NCI-H460 (cell line): ENCODE results near the gene NLK. TPM values are rescaled to one million over a fixed set of nuclear protein-coding genes. Genes with fewer than 3 reads are reported as not detected.
"Not testable (repeated sequence)": the region's sequence is repeated elsewhere in the genome, so short reads cannot be mapped to it uniquely, and the experiment has no call there.

ENCODE experiments used
- DNase-seq: peaks from one replicate; pipeline ENCODE4 v3.0.0-alpha.2; 2016; ENCODE audit warnings: low read depth; ENCODE audit errors: extremely low read depth
- total RNA-seq: library from RNA; depleted of rRNA; stranded (reverse); fragments of >200 nt; shearing (Covaris generic); gene quantifications from 2 replicates; pipeline ENCODE4 v1.2.3, GENCODE V29; 2014

NLK gene
- total RNA-seq, 1 experiment from 2014 or later: 11.3 TPM

DNA sequence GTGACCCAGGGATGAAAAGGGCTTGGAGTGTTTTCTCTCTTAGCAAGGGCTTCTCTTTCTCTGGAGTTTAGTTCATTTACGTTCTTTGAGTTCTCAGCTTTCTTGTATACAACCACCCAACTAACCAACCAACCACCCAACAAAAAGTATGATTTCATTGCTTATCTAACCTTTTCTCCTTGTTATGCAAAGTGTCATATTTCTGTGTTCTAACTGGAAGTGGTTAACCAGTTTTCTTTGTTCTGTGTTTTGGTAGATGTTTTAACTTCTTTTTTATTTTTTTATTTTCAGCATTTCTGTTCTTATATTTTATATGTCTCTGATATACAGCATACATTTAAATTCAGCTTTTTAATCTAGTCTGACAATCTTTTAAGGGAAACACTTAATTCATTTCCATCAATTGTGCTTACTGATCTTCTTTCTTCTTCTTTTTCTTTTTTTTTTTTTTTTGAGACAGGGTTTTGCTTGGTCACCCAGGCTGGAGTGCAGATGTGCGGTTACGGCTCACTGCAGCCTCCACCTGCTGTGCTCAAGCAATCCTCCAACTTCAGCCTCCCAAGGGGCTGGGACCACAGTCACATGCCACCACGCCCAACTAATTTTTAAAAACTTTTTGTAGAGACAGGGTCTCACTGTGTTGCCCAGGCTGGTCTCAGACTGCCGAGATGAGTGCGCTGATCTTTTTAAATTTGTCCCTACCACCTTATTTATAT, 29.6 kb downstream of the NLK start:
- DNase-seq: no peak

DNA sequence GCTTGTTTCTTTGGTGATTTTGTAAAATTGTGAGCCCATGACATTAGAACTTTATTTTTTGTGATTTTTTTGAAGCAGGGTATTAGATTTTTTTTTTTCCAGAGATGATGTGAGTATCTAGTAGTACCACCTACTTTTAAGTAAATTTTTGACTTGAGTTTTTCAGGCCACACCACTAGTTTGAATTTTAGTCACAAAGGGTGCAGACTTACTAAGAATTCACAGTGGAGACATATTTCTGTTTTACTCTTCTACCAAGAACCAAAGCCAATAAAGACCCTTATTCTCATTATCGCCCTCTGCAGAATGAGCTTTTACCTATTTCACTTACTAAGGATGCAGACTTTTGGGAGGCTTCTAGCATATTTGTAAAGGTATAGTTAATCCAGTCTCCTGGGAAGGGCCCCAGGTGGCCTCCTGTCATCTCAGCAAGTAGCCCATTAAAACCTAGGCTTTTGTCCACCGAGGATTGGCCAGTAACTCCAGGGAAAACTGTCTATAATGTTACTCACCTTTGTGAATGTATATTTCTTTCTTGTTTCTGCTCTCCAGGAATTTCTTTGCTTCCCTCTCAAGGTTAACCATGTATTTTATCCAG, 30.6 kb downstream of the NLK start:
- no peak for DNase-seq

DNA sequence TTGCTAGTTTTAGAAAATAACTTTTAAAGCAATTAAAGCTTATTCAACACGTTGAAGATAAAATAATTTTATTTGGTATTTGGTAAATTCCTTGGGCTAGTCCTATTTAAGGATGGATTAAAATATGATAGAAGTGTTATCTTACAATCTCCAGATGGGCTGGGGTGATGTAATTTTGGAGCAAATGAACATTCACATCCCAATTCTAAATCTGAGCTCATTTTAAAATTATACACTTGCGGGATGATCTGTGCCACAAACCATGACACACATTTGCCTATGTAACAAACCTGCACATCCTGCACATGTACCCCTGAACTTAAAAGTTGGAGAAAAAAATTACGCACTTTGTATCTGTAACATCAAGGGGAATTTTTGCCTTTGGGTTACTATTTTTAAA, 31.5 kb downstream of the NLK start:
- DNase-seq: no peak

DNA sequence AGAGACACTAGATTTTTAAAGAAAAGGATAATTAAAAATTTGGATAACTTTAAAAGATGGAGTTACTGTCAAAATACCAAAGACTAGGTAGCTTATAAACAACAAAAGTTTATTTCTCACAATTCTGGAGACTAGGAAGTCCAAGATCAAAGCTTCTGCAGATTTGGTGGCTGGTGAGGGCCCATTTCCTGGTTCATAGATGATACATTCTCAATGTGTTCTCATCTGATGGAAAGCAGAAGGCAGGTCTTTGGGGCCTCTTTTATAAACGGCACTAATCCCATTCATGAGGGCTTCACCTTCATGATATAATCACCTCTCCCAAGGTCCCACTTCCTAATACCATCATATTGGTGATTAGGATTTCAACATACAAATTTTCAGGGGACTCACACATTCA, 33.7 kb downstream of the NLK start:
- no peak for DNase-seq

DNA sequence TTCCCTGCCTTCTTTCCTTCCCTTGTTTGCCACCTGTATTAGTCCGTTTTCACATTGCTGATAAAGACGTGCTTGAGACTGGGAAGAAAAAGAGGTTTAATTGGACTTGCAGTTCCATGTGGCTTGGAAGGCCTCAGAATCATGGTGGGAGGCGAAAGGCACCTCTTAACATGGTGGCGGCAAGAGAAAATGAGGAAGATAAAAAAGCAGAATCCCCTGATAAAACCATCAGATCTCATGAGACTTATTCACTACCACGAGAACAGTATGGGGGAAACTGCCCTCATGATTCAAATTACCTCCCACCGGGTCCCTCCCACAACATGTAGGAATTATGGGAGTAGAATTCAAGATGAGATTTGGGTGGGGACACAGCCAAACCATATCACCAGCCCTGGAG, 34.7 kb downstream of the NLK start:
- not testable (repeated sequence) for DNase-seq

DNA sequence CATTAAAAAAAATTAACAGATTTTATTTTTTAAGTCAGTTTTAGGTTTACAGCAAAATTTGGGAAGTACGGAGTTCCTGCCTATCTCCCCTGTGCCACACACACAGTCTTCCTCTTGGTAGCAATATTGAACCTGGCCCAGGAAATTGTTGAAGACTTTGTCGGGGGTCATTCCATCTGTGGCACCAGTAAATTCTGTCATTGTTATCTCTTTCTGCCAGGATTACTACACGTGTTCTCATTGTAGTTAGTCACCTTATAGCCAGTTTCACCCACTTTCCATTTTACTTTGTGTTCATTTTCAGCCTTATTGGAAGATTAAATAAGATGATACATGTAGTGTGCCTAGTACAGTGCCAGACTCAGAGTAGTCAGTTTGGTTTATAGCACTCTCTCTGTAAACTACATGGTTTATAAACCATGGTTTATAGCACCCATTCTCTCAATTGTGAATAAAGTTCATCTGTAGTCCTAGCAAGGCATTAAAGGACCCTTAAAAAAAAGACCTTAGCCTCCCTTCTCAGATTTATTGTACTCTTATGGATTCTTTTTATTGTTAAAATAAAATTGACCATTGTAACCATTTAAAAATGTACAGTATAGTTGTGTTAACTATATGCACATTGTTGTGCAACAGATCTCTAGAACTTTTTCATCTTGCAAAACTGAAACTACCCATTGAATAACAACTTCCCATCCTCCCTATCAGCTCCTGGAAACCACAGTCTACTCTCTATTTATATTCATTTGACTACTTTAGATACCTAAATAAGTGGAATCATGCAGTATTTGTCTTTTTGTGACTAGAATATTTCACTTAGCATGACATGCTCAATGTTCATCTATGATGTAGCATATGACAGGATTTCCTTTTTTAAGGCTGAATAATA, 36.1 kb downstream of the NLK start:
- DNase-seq: no peak

DNA sequence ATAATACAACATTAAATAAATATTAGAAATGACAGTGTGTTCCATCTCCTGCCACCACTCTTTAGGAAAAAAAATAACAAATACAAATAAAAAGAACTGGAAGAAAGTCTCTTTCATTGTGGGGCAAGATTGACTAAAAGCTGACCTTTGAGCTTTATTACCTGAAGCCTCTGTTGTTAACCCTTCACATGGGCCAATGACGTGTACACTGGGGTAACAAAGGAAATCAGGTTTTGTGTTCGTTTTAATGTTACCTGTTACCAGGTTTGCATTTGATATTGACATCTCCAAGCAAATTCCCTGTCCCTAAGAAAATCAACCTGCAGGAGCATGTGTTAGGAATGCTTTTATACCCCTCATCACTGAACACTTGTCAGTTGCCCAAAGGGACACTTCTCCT, 39.0 kb downstream of the NLK start:
- DNase-seq: no peak

DNA sequence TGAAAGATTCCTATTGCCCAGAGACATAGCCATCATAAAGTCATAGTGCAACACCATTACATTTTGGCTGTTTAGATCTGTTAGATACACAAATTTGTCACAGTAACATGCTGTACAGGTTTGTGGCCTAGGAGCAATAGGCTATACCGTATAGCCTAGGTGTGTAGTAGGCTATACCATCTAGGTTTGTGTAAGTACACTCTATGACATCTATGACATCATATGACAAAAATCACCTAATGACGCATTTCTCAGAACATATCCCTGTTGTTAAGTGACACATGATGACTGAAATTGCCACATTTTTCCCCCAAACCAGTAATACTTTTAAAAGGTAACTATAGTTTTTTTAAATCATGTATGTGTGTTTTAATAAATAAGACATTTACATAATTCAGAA, 43.3 kb downstream of the NLK start:
- DNase-seq: no peak

DNA sequence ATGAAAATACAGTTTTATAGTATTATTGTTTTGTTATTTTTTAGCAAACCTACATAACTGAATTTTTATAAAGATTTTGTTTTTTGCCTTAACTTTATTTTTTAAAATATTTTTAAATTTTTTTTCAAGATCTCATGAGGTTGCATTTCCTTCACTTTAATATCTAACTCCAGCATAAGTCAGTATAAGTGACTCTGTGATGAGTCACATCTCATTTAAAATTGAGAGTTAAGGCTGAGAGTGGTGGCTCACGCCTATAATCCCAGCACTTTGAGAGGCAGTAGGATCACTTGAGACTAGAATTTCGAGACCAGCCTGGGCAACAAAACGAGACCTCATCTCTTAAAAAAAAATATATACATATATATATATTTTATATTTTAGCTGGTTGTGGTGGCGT, 44.0 kb downstream of the NLK start:
- DNase-seq: no peak

DNA sequence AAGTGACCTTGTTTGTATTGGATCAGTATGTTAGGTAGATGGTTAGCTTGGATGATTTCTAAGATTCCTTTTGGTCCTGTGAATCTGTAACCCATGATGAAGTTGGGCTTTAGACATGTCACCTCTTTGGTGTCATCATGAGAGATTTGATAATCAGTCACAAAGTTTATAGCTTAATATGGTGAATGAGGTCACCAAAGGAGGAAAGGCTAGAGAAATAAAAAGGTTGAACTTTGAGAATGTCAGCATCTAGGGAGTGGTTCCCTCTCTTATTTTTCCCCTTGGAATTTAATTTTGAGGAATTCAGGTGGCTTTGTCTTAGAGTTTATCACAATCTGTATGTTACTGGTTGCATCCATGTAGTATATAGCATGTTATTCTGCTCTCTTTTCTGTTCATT, 45.3 kb downstream of the NLK start:
- no peak for DNase-seq

DNA sequence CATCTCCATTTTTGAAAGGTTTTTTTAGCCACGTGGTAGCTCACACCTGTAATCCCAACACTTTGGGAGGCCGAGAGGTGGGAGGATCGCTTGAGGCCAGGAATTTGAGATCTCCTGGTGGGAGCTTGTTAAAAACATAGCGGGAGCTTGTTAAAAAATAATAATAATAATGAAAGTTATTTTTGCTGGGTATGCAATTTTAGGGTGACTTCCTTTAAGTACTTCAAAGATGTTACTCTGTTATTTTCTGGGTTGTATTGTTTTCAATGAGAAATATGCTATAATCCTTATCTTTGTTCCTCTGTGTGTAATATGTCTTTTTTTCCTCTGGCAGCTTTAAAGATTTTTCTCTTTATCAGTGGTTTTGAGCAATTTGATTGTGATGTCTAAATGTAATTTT, 48.1 kb downstream of the NLK start:
- DNase-seq: no peak

DNA sequence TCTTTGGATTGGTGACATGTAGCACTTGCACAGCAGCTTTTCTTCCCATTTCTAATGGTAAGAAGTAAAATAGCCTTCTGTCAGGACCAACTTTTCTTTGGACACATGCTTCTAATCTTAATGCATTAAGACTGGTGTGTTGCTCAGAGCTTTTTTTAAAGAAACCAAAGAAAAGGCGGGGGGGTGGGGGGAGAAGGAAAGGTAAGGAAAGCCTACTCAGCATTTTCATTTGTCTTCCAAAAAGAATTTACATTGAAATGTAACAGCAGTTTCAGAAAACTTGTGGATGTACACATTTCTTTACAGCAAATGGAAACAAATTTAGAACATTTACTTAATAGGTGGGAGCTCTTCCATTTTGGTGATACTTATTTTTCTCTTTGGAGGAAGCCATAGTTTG, 49.6 kb downstream of the NLK start:
- DNase-seq: no peak

DNA sequence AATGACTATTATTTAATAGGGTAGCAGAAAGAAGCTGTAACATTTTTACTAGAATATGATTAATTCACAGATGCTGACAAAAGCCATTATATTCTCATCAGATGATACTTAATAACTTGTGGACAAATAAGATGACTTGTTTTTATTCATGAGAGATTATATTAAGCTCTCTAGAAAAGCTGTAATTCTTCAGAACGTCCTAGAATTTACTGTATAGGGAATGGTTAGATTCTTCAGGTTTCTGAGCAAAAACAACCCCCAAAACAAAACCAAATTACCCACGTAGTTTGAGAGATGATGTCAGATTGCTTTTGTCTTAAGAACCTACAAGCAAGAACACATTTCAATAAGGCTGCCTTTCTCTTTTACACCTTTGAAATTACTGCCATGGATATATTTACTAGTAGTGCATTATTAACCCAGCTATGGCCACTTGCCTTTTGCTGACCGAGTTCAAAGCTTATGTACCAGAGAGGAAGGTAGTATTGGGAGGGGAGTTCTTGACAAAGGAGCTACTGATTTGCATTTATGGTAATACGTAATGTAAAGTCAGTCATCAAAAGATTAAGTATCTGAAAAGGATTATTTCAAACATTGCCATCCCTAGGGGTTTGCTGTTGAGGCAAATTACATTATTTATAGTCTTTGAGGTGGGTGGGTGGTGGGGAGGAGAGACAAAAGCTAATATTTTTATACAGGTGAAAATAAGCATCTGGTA, 51.7 kb downstream of the NLK start:
- no peak for DNase-seq

DNA sequence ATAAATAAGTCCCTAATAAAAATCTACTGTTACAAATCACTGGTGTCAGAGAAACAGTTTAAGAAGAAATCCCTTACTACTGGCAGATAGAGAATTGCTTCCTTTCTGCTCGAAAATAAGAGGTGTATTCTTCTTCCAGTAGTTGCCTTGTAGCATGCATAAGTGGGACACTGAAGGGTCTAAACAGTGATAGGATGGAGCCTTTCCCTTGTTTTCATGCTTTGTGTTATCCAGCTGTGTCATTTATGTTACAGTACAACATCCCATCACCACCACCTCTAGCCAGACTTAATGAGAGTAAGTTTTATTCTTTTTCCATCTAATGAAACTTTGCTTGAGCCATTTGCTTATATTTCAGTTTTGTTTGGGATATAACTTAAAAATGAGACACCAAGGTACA, 54.3 kb downstream of the NLK start:
- DNase-seq: no peak

DNA sequence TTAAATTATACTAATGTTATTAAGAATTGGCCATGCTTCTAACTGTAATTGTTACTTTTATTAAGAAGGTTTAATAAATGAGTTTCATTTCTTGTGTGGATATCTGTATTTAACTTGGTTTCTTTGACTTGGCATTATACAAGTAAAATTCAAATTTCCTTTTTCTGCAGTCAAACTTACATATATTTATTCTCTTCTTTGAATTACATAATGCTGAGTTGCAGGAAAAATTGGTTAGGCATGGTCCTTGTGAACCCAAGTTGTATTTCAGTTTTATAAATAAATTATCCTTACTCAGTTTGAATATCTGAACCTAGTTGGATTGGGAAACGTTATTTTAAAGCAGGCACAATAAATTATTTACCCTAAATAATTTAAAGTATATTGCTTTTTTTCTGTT, 54.8 kb downstream of the NLK start:
- no peak for DNase-seq

DNA sequence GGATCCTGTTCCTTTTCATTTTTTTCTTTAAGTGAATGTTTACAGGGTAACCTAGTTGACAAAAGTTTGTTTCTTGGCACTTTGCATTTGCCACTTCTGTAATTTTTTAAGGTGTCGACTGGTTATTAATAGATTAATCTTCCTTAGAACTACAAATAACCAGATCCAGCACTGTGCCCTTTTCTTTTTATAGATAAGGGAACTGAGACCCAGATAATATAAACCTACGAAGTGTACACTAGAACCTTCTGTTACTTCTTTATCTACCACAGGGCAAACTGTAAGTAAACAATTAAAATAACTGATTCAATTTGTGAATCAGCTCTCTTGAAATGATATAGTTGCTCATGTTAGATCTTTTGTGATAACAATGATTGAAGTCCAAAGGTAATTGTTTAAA, 55.4 kb downstream of the NLK start:
- DNase-seq: no peak

DNA sequence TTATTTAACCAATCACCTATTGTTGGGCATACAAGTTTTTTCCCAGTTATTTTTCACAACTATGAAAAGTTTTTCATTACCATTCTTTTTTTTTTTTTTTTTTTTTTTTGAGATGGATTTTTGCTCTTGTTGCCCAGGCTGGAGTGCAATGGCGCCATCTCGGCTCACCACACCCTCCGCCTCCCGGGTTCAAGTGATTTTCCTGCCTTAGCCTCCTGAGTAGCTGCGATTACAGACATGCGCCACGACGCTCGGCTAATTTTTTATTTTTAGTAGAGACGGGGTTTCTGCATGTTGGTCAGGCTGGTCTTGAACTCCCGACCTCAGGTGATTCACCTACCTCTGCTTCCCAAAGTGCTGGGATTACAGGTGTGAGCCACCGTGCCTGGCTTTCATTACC, 56.1 kb downstream of the NLK start:
- not testable (repeated sequence) for DNase-seq

DNA sequence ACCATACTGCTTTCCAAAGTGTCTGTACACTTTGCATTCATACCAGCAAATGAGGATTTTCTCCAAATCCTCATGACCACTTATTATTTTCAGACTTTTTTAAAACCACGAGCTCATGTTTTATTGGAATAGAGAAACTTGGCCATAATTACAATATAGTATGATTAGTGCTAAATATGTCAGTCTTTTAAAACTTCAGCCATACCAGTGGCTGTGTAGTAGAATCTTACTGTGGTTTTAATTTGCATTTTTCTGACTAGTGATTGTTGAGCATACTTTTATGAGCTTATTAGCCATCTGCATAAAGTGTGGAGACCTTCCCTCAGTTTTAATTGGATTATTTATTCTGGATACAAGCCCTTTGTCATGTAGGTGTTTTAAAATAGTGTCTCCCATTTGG, 57.8 kb downstream of the NLK start:
- DNase-seq: no peak

DNA sequence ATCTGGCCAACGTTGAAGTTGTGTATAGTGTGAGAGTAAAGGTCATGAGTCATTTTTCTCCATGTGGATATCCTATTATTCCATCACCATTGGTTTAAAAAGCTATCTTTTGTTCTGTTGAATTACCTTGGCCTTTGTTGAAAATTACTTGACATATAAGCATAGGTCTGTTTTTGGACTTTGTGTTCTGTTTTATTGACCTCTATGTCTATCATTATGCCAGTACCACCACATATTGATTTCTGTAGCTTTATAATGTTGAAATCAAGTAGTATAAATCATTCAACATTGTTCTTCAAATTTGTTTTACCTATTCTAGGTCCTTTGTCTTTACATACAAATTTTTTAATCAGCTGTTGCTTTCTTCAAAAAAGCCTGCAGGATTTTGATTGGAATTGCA, 58.5 kb downstream of the NLK start:
- DNase-seq: no peak

DNA sequence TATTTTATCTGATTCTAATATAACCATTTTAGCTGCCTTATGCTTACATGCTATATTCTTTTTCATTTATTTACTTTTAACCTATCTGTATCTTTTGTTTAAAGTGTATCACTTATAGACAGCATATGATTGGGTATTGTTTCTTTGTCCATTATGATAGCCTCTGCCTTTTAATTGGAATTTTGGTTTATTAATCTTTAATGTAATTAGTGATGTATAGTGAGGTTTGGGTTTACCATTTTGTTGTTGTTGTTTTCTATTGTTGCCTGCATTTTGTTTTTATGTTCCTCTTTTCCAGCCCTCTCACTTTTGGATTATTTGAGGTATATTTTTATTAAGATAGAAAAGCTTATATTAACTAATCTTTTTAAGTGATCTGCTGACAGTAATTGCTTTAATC, 59.4 kb downstream of the NLK start:
- DNase-seq: no peak

DNA sequence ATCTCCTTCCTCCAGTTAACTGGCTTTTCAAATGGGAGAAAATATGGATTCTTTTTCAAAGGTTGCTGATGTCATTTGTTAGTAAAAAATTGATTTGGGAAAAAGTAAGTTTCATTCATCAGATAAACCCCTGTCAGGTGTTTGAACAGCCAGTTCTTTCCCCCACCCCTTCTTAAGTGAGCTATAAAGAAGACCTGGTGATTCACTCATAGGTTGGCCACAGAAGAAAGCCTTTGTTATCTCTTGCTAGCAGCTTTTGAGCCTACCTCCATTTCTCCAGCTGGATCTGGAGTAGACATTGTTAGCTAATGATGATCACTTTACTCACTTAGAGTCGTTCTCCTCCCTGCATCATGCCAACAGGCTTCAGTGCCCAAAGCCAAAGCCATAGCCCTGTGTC, 63.0 kb downstream of the NLK start:
- DNase-seq: no peak
